HCT116 (cell line): ENCODE results near the gene SRGAP2B.
"Not testable (repeated sequence)": the region's sequence is repeated elsewhere in the genome, so short reads cannot be mapped to it uniquely, and the experiment has no call there.

Source experiments
- ATF3 ChIP-seq: IDR thresholded peaks from 2 replicates; pipeline ENCODE4 v1.6.1; 2012
- CTCF ChIP-seq, 3 experiments: fragments of 200-600 bp in 1 of 3; sonication (generic) in 1 of 3; IDR thresholded peaks in 2 of 3; conservative IDR thresholded peaks in 1 of 3; 2 replicates each; pipeline ENCODE4 v1.5.1; 2012 to 2017; ENCODE audit warnings: low read depth in 2 of 3, low read length in 2 of 3, antibody characterized with exemption in 1 of 3, borderline replicate concordance in 1 of 3, control low read depth in 1 of 3, mild to moderate bottlenecking in 1 of 3, mixed read lengths in 1 of 3, mixed run types in 1 of 3, moderate library complexity in 1 of 3; ENCODE audit not compliant: insufficient read depth in 1 of 3
- EZH2 ChIP-seq: fragments of 200-600 bp; sonication (generic); IDR thresholded peaks from 2 replicates; pipeline ENCODE4 v1.6.1; 2017; ENCODE audit warnings: antibody characterized with exemption, mixed run types
- RAD21 ChIP-seq: IDR thresholded peaks from 2 replicates; pipeline ENCODE4 v1.6.1; 2012; ENCODE audit warnings: low read depth, mild to moderate bottlenecking

GRCh38 chr1:144985550-144986170 lies 109.5 kb downstream of the SRGAP2B start:
- not testable (repeated sequence) for TF ChIP-seq ATF3; RAD21; CTCF (IDR thresholded peaks at IDR 0.05 in 2 of 3, conservative IDR thresholded peaks at IDR 0.05 in 1 of 3; ENCODE audit: borderline replicate concordance in 1 of 3, insufficient read depth in 1 of 3, low read depth in 2 of 3, low read length in 2 of 3); EZH2
